ENCODE results near the gene UNC5A.

UNC5A gene

GRCh38 chr5:176819476-176819875 is 9.1 kb downstream of the UNC5A start:
- Mint-ChIP-seq H3K4me3 (peak overlapping the region in 2 of 3 experiments; percentile 40 to 46), H3K27me3 (ENCODE audit: low read depth) (peaks cover 92% of the 10 kb centered on the region), H3K4me1 (peaks cover 4% of the 10 kb centered on the region), H3K9me3 (no peaks in the 10 kb centered on the region), H3K36me3 (ENCODE audit: low read depth) (no peaks in the 10 kb centered on the region), H3K27ac (no peak overlapping the region)
- TF ChIP-seq CTCF (IDR thresholded peaks at IDR 0.05; ENCODE audit: unreplicated experiment in 3 of 3): no peak

- no peak for TF ChIP-seq CTCF (IDR thresholded peaks at IDR 0.05; ENCODE audit: unreplicated experiment in 3 of 3)
- no peak overlapping the region for H3K4me3 Mint-ChIP-seq
- H3K27ac Mint-ChIP-seq: no peak overlapping the region
- peaks cover 4% of the 10 kb centered on the region for H3K4me1 Mint-ChIP-seq
- no peaks in the 10 kb centered on the region for H3K36me3 Mint-ChIP-seq (ENCODE audit: low read depth)
- no peaks in the 10 kb centered on the region for H3K9me3 Mint-ChIP-seq
- peaks cover 90% of the 10 kb centered on the region for H3K27me3 Mint-ChIP-seq (ENCODE audit: low read depth)
Observed at GRCh38 chr5:176820937-176821336, 10.6 kb downstream of the UNC5A start.

GRCh38 chr5:176821441-176821840 is 11.1 kb downstream of the UNC5A start:
- H3K9me3 Mint-ChIP-seq: no peaks in the 10 kb centered on the region
- peaks cover 4% of the 10 kb centered on the region for H3K4me1 Mint-ChIP-seq
- H3K36me3 Mint-ChIP-seq (ENCODE audit: low read depth): no peaks in the 10 kb centered on the region
- peaks cover 89% of the 10 kb centered on the region for H3K27me3 Mint-ChIP-seq (ENCODE audit: low read depth)
- no peak for TF ChIP-seq CTCF (IDR thresholded peaks at IDR 0.05; ENCODE audit: unreplicated experiment in 3 of 3)
- H3K27ac Mint-ChIP-seq: no peak overlapping the region
- H3K4me3 Mint-ChIP-seq: no peak overlapping the region

GRCh38 chr5:176822041-176822792 is 11.9 kb downstream of the UNC5A start:
- H3K27me3 Mint-ChIP-seq (ENCODE audit: low read depth): peaks cover 89% of the 10 kb centered on the region
- no peak overlapping the region for H3K27ac Mint-ChIP-seq
- no peak overlapping the region for H3K4me3 Mint-ChIP-seq
- no peaks in the 10 kb centered on the region for H3K9me3 Mint-ChIP-seq
- no peaks in the 10 kb centered on the region for H3K4me1 Mint-ChIP-seq
- H3K36me3 Mint-ChIP-seq (ENCODE audit: low read depth): no peaks in the 10 kb centered on the region
- TF ChIP-seq CTCF (IDR thresholded peaks at IDR 0.05; ENCODE audit: unreplicated experiment in 3 of 3): no peak

- Mint-ChIP-seq H3K27ac (no peak overlapping the region), H3K27me3 (ENCODE audit: low read depth) (peaks cover 91% of the 10 kb centered on the region), H3K9me3 (no peaks in the 10 kb centered on the region), H3K36me3 (ENCODE audit: low read depth) (no peaks in the 10 kb centered on the region), H3K4me3 (no peak overlapping the region), H3K4me1 (no peaks in the 10 kb centered on the region)
- no peak for TF ChIP-seq CTCF (IDR thresholded peaks at IDR 0.05; ENCODE audit: unreplicated experiment in 3 of 3)
Observed at GRCh38 chr5:176822793-176823481, 12.6 kb downstream of the UNC5A start.

Data from nephron (organoid).